Coronary artery (tissue), 2 donors: ENCODE data around the gene SLC17A7.

Source experiments
- DNase-seq: peaks from one replicate; pipeline ENCODE4 v3.0.0-alpha.2; 2017; ENCODE audit warnings: low spot score
- H3K27ac ChIP-seq, 2 donors: fragments of 200-600 bp; sonication (generic); one replicate each; pipeline ENCODE4 v1.5.1; 2016 to 2019
- H3K4me3 ChIP-seq: fragments of 200-600 bp; sonication (generic); 2 replicates; pipeline ENCODE4 v1.5.1; 2016; ENCODE audit warnings: mild to moderate bottlenecking, moderate library complexity
- TF ChIP-seq, protein P1 (sequence below): fragments of 200-600 bp; sonication (generic); IDR thresholded peaks from one replicate; pipeline ENCODE4 v1.5.1; 2019; ENCODE audit warnings: antibody characterized with exemption

The SLC17A7 gene

GRCh38 chr19:49415102-49415809, 26.1 kb downstream of the SLC17A7 start:
- DNase-seq = no peak
- Histone ChIP-seq H3K27ac (no peak overlapping the region), H3K4me3 (no peak overlapping the region)
- TF ChIP-seq, protein P1, sequence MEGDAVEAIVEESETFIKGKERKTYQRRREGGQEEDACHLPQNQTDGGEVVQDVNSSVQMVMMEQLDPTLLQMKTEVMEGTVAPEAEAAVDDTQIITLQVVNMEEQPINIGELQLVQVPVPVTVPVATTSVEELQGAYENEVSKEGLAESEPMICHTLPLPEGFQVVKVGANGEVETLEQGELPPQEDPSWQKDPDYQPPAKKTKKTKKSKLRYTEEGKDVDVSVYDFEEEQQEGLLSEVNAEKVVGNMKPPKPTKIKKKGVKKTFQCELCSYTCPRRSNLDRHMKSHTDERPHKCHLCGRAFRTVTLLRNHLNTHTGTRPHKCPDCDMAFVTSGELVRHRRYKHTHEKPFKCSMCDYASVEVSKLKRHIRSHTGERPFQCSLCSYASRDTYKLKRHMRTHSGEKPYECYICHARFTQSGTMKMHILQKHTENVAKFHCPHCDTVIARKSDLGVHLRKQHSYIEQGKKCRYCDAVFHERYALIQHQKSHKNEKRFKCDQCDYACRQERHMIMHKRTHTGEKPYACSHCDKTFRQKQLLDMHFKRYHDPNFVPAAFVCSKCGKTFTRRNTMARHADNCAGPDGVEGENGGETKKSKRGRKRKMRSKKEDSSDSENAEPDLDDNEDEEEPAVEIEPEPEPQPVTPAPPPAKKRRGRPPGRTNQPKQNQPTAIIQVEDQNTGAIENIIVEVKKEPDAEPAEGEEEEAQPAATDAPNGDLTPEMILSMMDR = no peak

- Histone ChIP-seq H3K27ac (no peak overlapping the region), H3K4me3 (no peak overlapping the region)
- TF ChIP-seq, protein P1 = no peak
- no peak for DNase-seq
Measured at GRCh38 chr19:49414256-49414655, 27.1 kb downstream of the SLC17A7 start.

DNA sequence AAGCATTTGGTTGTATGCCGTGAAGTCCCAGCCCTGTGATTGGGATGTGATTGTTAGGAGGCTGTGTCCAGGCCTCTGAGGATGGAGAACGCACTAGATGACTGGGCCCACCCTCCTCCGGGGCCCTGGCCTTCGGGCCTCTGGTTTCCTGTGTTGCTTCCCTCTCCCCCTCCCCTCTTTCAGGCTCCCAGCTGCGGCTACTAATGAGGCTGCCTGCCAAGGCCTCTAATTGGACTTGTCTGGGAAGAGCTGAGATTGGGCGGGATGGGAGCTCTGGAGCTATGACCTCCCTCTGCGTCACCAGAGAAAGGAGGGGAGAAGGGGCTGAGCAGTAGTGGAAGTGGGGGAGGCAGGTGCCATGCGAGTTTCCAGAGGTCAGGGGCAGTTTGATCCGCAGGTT, 28.0 kb downstream of the SLC17A7 start:
- no peak for DNase-seq
- TF ChIP-seq, protein P1 = no peak
- Histone ChIP-seq H3K4me3 (no peak overlapping the region), H3K27ac (no peak overlapping the region)

- TF ChIP-seq, protein P1 = no peak
- no peak for DNase-seq
- no peak overlapping the region for H3K4me3 ChIP-seq
- no peak overlapping the region for H3K27ac ChIP-seq
Measured at GRCh38 chr19:49411681-49412326, 29.5 kb downstream of the SLC17A7 start.

DNA sequence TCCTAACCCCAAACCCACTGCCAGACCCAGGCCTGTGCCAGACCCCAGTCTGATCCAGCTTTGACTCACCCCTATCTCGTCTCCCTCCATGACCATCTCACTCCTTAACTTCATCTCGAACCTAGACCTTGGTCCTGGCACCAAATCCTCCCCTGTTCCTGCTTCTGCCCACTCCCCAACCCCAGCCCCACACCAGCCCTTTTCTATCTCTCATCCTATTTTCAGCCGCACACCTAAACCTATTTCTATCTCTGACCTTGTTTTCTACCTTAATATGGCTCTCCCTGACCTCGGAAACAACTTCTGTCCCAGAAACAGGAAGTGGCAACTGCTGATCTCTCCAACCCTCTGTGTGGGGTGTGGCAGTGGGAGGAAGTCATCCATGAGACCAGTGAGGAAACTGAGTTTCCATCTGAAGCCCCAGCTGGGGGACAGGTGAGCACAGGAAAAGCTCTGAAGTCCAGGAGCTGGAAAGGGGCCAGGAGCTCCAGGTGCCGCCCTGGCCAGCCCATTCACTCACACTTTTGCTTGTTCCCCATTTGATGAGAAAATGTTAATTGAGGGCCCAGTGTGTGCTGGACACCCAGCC, 31.8 kb downstream of the SLC17A7 start:
- Histone ChIP-seq H3K27ac (no peak overlapping the region), H3K4me3 (no peak overlapping the region)
- no peak for DNase-seq
- TF ChIP-seq, protein P1 = no peak

DNA sequence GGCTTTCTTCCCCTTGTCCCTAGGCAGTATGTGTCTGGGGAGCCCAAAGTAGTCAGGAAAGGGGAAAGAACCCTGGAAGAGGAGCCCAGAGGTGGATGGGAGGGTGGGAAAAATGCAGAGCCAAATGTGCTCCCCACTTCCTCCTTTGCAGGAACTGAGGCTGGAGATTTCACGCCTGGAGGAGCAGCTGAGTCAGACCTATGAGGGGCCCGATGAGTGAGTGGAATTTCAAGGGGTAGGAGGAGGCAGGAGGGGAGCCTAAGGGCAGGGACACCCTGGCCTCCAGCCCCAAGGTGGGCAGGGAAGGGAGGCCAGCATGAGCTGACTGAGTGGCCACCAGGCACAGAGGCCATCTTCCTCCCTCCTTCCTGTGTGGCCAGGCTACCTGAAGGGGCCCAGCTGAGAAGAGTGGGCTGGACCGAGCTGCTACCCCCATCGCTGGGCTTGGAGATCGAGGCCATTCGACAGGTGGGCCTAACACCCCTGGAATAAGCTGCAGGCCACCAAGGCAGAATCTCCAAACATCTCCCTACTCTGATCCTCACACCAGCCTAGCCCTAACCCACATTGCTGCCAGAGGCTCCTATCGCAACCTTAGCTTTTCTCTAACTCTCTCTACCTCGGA, 32.4 kb downstream of the SLC17A7 start:
- TF ChIP-seq, protein P1 = no peak
- no peak overlapping the region for H3K4me3 ChIP-seq
- DNase-seq = no peak
- H3K27ac ChIP-seq = no peak overlapping the region
